Ramos (cell line): ENCODE measurements around the gene CYGB.
"Not testable (repeated sequence)": the region's sequence is repeated elsewhere in the genome, so short reads cannot be mapped to it uniquely, and the experiment has no call there.

ENCODE experiments used
- in situ Hi-C: fragments of 300-500 bp; cut with MboI; formaldehyde crosslinking; loops from one replicate; pipeline ENCODE4 v1.14.3; 2022; ENCODE audit warnings: low sequenced_read_pairs; ENCODE audit not compliant: unreplicated experiment

Gene CYGB

GRCh38 chr17:76568811-76569221, 31.3 kb upstream of the CYGB start:
- in situ Hi-C loops = no loop called here

- in situ Hi-C loops = no loop called here
Measured at GRCh38 chr17:76567634-76568432, 30.3 kb upstream of the CYGB start.

GRCh38 chr17:76566988-76567431, 29.5 kb upstream of the CYGB start:
- in situ Hi-C loops = no loop called here

GRCh38 chr17:76566613-76566943, 29.1 kb upstream of the CYGB start:
- in situ Hi-C loops = no loop called here

GRCh38 chr17:76565728-76566612, 28.5 kb upstream of the CYGB start:
- in situ Hi-C loops = no loop called here

- in situ Hi-C loops = not testable (repeated sequence)
Measured at GRCh38 chr17:76564991-76565727, 27.6 kb upstream of the CYGB start.

GRCh38 chr17:76563359-76563758, 25.9 kb upstream of the CYGB start:
- in situ Hi-C loops = not testable (repeated sequence)

GRCh38 chr17:76562734-76563148, 25.2 kb upstream of the CYGB start:
- in situ Hi-C loops = no loop called here

GRCh38 chr17:76561799-76562268, 24.3 kb upstream of the CYGB start:
- in situ Hi-C loops = no loop called here

- in situ Hi-C loops = no loop called here
Measured at GRCh38 chr17:76561332-76561731, 23.8 kb upstream of the CYGB start.

- in situ Hi-C loops = no loop called here
Measured at GRCh38 chr17:76560877-76561221, 23.3 kb upstream of the CYGB start.

GRCh38 chr17:76560036-76560876, 22.7 kb upstream of the CYGB start:
- in situ Hi-C loops = no loop called here

GRCh38 chr17:76559460-76559859, 22.0 kb upstream of the CYGB start:
- in situ Hi-C loops = not testable (repeated sequence)

GRCh38 chr17:76558198-76559095, 20.9 kb upstream of the CYGB start:
- in situ Hi-C loops = no loop called here

- in situ Hi-C loops = no loop called here
Measured at GRCh38 chr17:76557368-76558197, 20.1 kb upstream of the CYGB start.

- in situ Hi-C loops = no loop called here
Measured at GRCh38 chr17:76556765-76557367, 19.4 kb upstream of the CYGB start.

- in situ Hi-C loops = no loop called here
Measured at GRCh38 chr17:76554131-76554530, 16.6 kb upstream of the CYGB start.
